ENCODE results near the gene BNIP5.
"Not testable (repeated sequence)": the region's sequence is repeated elsewhere in the genome, so short reads cannot be mapped to it uniquely, and the experiment has no call there.

Gene BNIP5

DNA sequence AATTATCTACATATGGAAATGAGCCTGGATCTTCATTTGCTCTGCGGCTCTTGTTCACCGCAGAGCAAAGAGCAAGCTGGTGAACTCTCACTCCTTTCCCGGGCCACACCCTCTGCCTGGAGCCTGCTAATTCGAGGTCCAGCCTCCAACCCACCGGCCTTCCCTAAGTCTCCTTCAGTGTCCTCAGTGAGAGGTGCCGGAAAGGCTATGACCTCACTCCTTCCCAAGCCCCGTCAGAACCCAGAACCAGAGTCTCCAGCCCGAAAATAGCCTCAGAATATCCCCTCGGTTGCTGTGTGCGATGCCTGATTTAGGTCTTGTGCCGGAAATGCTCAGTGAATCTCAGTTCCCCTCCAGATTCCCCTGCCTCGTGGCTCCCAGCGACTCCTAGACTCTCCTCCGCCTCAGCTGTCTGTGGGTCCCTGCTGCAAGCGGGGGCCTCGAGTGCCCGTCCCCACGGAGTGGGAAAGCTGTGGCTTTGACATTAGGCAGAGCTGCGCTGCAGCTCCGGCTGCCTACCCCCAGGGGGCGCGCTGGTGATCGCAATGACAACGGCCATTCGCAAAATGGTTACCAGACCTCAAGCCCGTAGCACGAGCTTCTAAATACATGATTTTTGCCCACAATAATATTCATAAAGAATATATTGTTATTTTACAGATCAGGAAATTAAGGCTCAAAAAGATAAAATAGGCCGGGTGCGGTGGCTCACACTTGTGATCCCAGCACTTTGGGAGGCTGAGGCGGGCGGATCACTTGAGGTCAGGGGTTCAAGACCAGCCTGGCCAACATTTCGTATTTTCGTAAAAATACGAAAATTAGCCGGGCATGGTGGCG, 4.1 kb upstream of the BNIP5 start:
- DNase-seq (ENCODE audit: low spot score), result peak; percentile 59

- DNase-seq (ENCODE audit: low spot score), result no peak
Measured at GRCh38 chr6:36340306-36340617, 3.6 kb upstream of the BNIP5 start.

GRCh38 chr6:36339146-36339545, 2.5 kb upstream of the BNIP5 start:
- DNase-seq (ENCODE audit: low spot score), result no peak

DNA sequence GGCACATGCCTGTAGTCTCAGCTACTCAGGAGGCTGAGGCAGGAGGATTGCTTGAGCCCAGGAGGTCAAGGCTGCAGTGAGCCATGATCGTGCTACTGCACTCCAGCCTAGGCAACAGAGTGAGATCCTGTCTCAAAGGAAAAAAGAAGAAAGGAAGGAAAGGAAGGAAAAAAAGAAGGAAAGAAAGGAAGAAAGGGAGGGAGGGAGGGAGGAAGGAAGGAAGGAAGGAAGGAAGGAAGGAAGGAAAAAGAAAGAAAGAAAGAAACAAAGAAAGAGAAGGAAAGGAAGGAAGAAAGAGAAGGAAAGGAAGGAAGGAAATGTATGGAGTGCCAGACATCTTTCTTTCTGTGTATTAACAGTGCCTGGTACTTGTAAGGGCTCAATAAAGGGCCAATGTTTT, 1.5 kb upstream of the BNIP5 start:
- not testable (repeated sequence) for DNase-seq (ENCODE audit: low spot score)

DNA sequence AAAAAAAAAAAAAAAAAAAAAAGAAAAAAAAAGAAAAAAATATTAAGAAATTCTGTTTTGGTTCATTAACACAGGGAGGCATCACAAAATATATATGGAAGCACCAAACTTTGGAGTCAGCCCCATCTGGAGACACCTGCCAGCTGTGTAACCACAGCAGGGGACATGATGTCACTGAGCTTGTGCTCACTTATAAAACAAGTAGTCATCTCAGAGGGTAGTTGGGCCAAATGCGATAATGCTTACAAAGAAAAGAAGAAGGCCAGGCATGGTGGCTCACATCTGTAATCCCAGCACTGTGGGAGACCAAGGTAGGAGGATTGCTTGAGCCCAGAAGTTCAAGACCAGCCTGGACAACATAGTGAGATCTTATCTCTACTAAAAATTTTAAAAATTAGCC, 1.1 kb upstream of the BNIP5 start:
- DNase-seq (ENCODE audit: low spot score), result peak; percentile 12

DNA sequence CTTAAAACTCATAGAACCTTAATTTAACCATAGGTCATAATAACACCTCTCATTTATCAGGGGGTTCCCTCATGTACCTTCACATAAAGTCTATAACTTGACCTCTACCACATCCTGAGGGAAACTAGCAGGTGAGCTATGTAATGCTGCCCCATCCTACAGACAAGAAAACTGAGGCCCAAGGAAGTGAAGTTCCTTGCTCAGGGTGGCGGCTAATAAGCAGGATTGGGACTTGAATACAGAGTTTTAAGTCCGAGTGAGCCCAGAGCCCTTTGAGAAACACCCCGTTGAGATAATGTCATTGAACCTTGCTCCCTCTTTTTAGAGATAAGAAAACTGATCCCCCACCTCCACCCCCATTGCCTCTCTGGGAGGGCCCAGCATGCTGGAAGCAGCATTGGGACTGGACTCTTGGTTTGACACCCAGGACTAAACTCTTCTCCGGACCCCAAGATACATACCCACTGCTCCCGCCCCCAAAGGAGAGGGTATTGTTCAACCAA, 429 bp downstream of the BNIP5 start:
- no peak for DNase-seq (ENCODE audit: low spot score)

- no peak for DNase-seq (ENCODE audit: low spot score)
Measured at GRCh38 chr6:36335465-36336207, 1.1 kb downstream of the BNIP5 start.

- no peak for DNase-seq (ENCODE audit: low spot score)
Measured at GRCh38 chr6:36334832-36335459, 1.7 kb downstream of the BNIP5 start.

- DNase-seq (ENCODE audit: low spot score), result no peak
Measured at GRCh38 chr6:36333931-36334725, 2.6 kb downstream of the BNIP5 start.

DNA sequence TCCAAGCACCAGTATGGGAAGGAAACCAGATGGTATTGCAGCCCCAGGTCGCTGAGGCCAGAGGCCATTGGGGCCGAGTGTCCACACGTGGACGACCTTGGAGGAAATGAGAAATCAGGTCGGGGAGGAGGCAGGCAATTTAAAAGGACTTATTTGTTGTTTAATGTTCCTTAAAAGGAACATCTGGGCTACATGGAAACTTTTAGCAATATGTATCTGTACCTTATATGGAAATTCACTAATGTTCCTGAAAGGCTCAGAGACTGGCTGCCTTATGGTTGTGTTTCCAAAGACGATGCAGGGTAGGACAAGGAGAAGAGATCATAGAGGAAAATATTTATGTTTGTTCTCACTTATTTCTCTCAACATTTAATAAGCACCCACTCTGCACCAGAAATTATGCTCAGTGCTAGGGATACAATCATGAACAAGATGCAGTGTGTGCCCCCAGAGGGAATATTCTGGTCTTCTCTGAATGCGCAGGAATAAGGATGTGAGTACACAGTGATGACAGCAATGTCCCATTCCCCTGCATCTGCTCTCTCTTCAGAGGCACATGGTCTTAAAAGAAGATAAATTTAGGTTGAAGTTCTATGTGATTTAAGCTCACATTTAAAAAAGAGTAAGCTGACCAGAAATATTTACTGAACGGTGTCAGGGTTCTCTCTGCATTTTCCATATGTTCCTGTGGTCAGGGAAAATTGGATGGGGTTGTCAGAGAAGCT, 3.4 kb downstream of the BNIP5 start:
- DNase-seq (ENCODE audit: low spot score), result no peak

DNA sequence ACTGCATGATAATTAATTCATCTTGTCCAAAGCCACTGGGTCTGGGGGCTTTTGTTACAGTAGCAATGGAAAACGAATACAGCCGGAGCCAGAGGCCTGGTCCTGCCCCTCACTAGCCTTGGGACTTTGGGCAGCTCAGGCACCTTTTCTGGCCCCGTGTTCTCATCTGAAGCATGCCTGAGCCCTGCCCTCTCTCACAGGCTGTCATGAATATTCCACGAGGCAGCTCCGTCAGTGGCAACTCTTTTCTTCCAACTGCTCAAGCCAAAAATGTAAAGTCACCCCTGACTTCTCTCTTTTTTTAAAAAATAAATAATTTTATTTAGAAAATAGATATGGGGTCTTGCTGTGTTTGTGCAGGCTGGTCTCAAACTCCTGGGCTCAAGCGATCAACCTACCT, 5.3 kb downstream of the BNIP5 start:
- no peak for DNase-seq (ENCODE audit: low spot score)

- DNase-seq (ENCODE audit: low spot score), result no peak
Measured at GRCh38 chr6:36330366-36330765, 6.3 kb downstream of the BNIP5 start.

GRCh38 chr6:36329798-36330291, 6.8 kb downstream of the BNIP5 start:
- no peak for DNase-seq (ENCODE audit: low spot score)

GRCh38 chr6:36328600-36328999, 8.1 kb downstream of the BNIP5 start:
- no peak for DNase-seq (ENCODE audit: low spot score)

- no peak for DNase-seq (ENCODE audit: low spot score)
Measured at GRCh38 chr6:36327919-36328236, 8.8 kb downstream of the BNIP5 start.

GRCh38 chr6:36327226-36327918, 9.3 kb downstream of the BNIP5 start:
- no peak for DNase-seq (ENCODE audit: low spot score)

- no peak for DNase-seq (ENCODE audit: low spot score)
Measured at GRCh38 chr6:36326356-36326995, 10.2 kb downstream of the BNIP5 start.

DNA sequence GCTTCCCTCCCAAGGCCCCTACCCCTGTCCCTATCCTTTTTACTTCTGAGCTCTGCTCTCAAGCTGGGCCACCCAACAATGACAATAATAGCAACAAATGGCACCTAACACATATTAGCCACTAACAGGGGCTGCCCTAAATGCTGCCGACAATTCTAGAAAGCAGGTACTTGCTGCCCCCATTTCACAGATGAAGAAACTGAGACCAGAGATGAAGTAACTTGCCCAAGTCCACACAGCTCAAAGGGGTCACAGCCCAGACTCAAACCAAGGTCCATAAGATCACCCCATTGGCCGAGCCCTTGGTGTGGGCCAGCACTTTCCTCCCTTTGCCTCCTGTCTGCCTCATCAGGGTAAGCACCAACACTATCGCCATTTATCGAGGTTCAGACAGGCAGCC, 12.0 kb downstream of the BNIP5 start:
- no peak for DNase-seq (ENCODE audit: low spot score)

- DNase-seq (ENCODE audit: low spot score), result no peak
Measured at GRCh38 chr6:36324191-36324590, 12.5 kb downstream of the BNIP5 start.

- no peak for DNase-seq (ENCODE audit: low spot score)
Measured at GRCh38 chr6:36323062-36323461, 13.6 kb downstream of the BNIP5 start.
